Ectodermal cell (in vitro differentiated cells): ENCODE data around the gene DCDC2C. TPM values are rescaled to one million over a fixed set of nuclear protein-coding genes. Genes with fewer than 3 reads are reported as not detected.
"Not testable (repeated sequence)": the region's sequence is repeated elsewhere in the genome, so short reads cannot be mapped to it uniquely, and the experiment has no call there.

ENCODE experiments used
- H3K27ac ChIP-seq: 2 replicates; pipeline ENCODE4 v1.7.0; 2013; ENCODE audit warnings: mild to moderate bottlenecking, low read depth, low read length; ENCODE audit not compliant: insufficient read depth, poor library complexity, severe bottlenecking
- H3K27me3 ChIP-seq: 2 replicates; pipeline ENCODE4 v1.7.0; 2013; ENCODE audit warnings: mild to moderate bottlenecking, low read length; ENCODE audit not compliant: insufficient read depth, control insufficient read depth, poor library complexity, severe bottlenecking
- H3K36me3 ChIP-seq: one replicate; pipeline ENCODE4 v1.7.0; 2013; ENCODE audit warnings: low read length; ENCODE audit not compliant: control insufficient read depth, insufficient read depth
- H3K4me1 ChIP-seq: one replicate; pipeline ENCODE4 v1.7.0; 2013; ENCODE audit warnings: low read length; ENCODE audit not compliant: control insufficient read depth, insufficient read depth
- H3K4me3 ChIP-seq: 2 replicates; pipeline ENCODE4 v1.7.0; 2013; ENCODE audit warnings: low read depth, low read length, control low read depth; ENCODE audit not compliant: insufficient read depth
- H3K9me3 ChIP-seq: 2 replicates; pipeline ENCODE4 v1.7.0; 2013; ENCODE audit warnings: mild to moderate bottlenecking, low read length, moderate library complexity; ENCODE audit not compliant: control insufficient read depth
- WGBS, 2 experiments: methylation state at CpG; one replicate each; pipeline ENCODE4 v1.1.7; 2013; ENCODE audit warnings: missing lambda C conversion rate in 2 of 2; 5-methylcytosine and 5-hydroxymethylcytosine counted together
- polyA plus RNA-seq, 4 experiments: library from polyadenylated mRNA; stranded (reverse); fragments of 50-300 nt; gene quantifications; one replicate each; pipeline ENCODE4 v1.2.3, GENCODE V29; 2013

Gene DCDC2C, protein sequence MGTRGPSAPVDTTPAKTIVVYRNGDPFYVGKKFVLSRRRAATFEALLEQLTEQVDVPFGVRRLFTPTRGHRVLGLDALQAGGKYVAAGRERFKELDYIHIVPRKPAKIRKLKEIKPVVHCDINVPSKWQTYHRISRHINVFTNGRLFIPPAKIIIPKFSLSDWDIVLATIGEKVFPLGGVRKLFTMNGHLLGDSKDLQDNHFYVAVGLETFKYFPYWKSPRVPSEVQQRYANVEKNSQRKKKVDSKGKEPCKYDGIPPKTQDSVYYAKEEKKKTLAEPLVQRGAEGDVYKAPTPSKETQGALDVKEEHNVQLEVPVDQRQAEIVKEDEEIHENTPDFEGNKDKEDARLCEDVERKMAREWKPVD
- not detected for polyA plus RNA-seq (2013, experiment 1 of 4)
- polyA plus RNA-seq (2013, experiment 2 of 4): not detected
- not detected for polyA plus RNA-seq (2013, experiment 3 of 4)
- polyA plus RNA-seq (2013, experiment 4 of 4): not detected

DNA sequence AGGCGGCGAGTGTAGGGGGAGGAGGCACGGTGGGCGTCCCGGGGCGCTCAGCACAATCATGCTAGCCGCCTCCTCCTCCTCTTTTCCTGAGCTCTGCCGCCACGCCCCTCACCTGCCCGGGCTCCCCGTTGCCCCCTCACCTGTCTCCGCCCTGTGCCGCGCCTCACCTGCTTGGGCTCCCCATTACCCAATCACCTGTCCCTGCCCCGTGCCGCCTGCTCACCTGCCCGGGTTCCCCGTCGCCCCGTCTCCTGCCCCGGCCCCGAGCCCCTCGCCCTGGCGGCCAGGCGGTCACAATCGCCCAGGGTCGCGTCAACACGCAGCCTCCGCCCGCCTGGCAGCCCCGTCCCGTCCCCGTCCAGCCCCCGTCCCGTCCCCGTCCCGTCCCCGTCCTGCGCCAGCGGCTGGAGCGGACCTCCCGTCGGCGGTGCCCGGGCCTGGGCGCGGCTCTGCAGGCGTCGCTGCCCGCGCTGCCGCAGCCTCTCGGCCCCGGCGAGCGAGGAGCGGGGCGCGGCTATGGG, at the start of gene DCDC2C:
Gene DCDC2C (plus strand): TSS at position 340 of the 521 bp plus-strand sequence. CDS start 177 bp downstream, at position 517.
- no peak within 1 kb of the TSS for H3K4me3 ChIP-seq
- H3K27me3 ChIP-seq: peaks cover 37% of the 10 kb centered on the region
- peaks cover 7% of the 10 kb centered on the region for H3K4me1 ChIP-seq
- 45 to 52% methylated on average over 60 of the region's 60 CpGs for WGBS, 2 experiments
- no peaks in the 10 kb centered on the region for H3K9me3 ChIP-seq
- no peaks in the 10 kb centered on the region for H3K36me3 ChIP-seq
- no peak within 1 kb of the TSS for H3K27ac ChIP-seq

- no peaks in the 10 kb centered on the region for H3K36me3 ChIP-seq
- 90 to 92% methylated on average over 10 of the region's 10 CpGs for WGBS, 2 experiments
- H3K4me3 ChIP-seq: no peak overlapping the region
- no peak overlapping the region for H3K27ac ChIP-seq
- no peaks in the 10 kb centered on the region for H3K27me3 ChIP-seq
- no peaks in the 10 kb centered on the region for H3K9me3 ChIP-seq
- peaks cover 26% of the 10 kb centered on the region for H3K4me1 ChIP-seq
These were observed 49.4 kb upstream of the DCDC2C start for GRCh38 chr2:3654011-3654410.

- 90 to 91% methylated on average over 21 of the region's 21 CpGs for WGBS, 2 experiments
- Histone ChIP-seq H3K4me1 (peaks cover 31% of the 10 kb centered on the region), H3K27ac (no peak overlapping the region), H3K4me3 (no peak overlapping the region), H3K9me3 (no peaks in the 10 kb centered on the region), H3K27me3 (no peaks in the 10 kb centered on the region), H3K36me3 (no peaks in the 10 kb centered on the region)
These were observed 48.7 kb upstream of the DCDC2C start for GRCh38 chr2:3654531-3655225.

- Histone ChIP-seq H3K4me1 (peaks cover 19% of the 10 kb centered on the region), H3K27me3 (no peaks in the 10 kb centered on the region), H3K36me3 (no peaks in the 10 kb centered on the region), H3K4me3 (no peak overlapping the region), H3K27ac (no peak overlapping the region), H3K9me3 (no peaks in the 10 kb centered on the region)
- 91 to 92% methylated on average over 28 of the region's 28 CpGs for WGBS, 2 experiments
These were observed 47.3 kb upstream of the DCDC2C start for GRCh38 chr2:3655871-3656761.

DNA sequence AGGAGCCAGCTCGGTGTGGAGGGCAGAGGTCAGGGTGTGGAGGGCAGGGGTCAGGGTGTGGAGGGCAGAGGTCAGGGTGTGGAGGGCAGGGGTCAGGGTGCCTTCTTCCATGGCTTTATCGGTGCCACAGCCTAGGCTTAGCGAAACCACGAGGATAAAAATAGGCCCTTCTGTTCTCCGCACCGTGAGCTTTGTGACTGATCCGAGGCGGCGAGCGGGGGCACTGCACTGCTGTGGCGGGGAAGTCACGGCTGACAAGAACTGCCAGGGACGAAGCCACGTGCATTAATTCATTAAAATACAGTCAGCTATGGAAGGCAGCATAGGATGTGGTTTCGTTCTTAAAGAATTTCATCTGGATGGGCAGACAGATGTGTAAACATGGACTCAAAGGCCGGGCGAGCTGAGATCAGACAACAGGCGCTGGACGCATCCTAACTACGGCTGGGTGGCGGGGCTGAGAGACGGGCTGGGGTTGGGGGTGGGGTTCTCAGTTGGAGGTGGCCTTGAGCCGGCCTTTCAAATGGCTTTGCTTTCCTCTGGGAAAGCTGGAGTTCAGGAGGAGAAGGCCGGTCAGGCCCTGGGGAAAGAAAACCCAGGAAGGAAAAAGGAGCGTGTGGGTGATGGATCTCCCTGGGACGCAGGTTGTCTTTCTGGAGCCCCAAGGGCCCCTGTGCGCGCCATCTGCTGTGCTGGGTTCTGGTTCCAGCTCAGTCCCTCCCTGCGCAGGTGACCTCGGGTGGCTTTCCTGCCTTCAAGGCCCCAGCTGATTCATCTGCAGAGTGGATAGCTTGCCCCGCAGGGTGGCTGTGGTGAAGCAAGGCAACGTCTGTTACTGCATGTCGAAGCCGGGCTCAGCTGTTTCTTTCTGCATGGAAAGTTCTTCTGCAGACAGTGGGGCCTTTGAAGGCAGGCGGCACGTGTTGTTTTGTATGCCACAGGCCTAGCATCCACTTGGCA, 46.3 kb upstream of the DCDC2C start:
- no peaks in the 10 kb centered on the region for H3K36me3 ChIP-seq
- H3K27me3 ChIP-seq: no peaks in the 10 kb centered on the region
- no peak overlapping the region for H3K27ac ChIP-seq
- no peaks in the 10 kb centered on the region for H3K9me3 ChIP-seq
- H3K4me1 ChIP-seq: peaks cover 19% of the 10 kb centered on the region
- no peak overlapping the region for H3K4me3 ChIP-seq
- WGBS, 2 experiments: 61 to 68% methylated on average over 36 of the region's 36 CpGs

GRCh38 chr2:3657881-3658280, 45.5 kb upstream of the DCDC2C start, which contains the start of gene ALLC:
ALLC (plus strand) TSS chr2:3658200; CDS start chr2:3671158, 12,958 bp downstream.
- Histone ChIP-seq H3K36me3 (no peaks in the 10 kb centered on the region), H3K4me3 (no peak within 1 kb of the TSS), H3K27ac (no peak within 1 kb of the TSS), H3K27me3 (no peaks in the 10 kb centered on the region), H3K4me1 (peaks cover 19% of the 10 kb centered on the region), H3K9me3 (no peaks in the 10 kb centered on the region)
- 90 to 92% methylated on average over 7 of the region's 7 CpGs for WGBS, 2 experiments

GRCh38 chr2:3659447-3660432, 43.6 kb upstream of the DCDC2C start:
- Histone ChIP-seq H3K4me1 (peaks cover 19% of the 10 kb centered on the region), H3K9me3 (no peaks in the 10 kb centered on the region), H3K36me3 (no peaks in the 10 kb centered on the region), H3K27me3 (no peaks in the 10 kb centered on the region), H3K4me3 (no peak overlapping the region), H3K27ac (no peak overlapping the region)
- WGBS, 2 experiments: 86 to 87% methylated on average over 26 of the region's 26 CpGs

DNA sequence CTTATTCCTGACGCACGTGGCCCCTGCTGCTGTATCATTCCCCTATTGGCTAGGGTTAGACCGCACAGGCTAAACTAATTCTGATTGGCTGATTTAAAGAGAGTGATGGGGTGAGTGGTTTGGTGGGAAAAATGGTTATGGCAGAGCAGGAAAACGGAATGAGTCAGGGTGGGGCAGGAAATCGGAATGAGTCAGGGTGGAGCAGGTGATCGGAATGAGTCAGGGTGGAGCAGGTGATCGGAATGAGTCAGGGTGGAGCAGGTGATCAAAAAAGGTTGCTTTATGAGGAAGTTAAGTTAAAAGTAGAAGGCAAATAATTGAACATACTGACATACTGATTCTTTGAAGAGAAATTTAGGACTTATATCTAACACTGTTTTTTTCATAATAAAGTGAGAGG, 42.7 kb upstream of the DCDC2C start:
- H3K4me3 ChIP-seq, H3K27me3 ChIP-seq, H3K9me3 ChIP-seq, H3K36me3 ChIP-seq, H3K27ac ChIP-seq: not testable (repeated sequence)
- H3K4me1 ChIP-seq: peaks cover 19% of the 10 kb centered on the region
- 95 to 97% methylated on average over 7 of the region's 7 CpGs for WGBS, 2 experiments
